Fibroblast of mammary gland (primary cell): ENCODE data around the gene FAM3B.
"Not testable (repeated sequence)": the region's sequence is repeated elsewhere in the genome, so short reads cannot be mapped to it uniquely, and the experiment has no call there.

Source experiments
- DNase-seq: peaks from one replicate; pipeline ENCODE4 v3.0.0-alpha.2; 2010; ENCODE audit warnings: low read depth
- H3K4me3 ChIP-seq: 2 replicates; pipeline ENCODE4 v1.5.1; 2011; ENCODE audit warnings: low read depth, mild to moderate bottlenecking, low read length, moderate library complexity; ENCODE audit not compliant: control insufficient read depth
- TF ChIP-seq, protein P1 (sequence below): conservative IDR thresholded peaks from 2 replicates; pipeline ENCODE4 v1.5.1; 2011; ENCODE audit warnings: low read depth, low read length, inconsistent platforms; ENCODE audit not compliant: control insufficient read depth, insufficient read depth

Gene FAM3B

DNA sequence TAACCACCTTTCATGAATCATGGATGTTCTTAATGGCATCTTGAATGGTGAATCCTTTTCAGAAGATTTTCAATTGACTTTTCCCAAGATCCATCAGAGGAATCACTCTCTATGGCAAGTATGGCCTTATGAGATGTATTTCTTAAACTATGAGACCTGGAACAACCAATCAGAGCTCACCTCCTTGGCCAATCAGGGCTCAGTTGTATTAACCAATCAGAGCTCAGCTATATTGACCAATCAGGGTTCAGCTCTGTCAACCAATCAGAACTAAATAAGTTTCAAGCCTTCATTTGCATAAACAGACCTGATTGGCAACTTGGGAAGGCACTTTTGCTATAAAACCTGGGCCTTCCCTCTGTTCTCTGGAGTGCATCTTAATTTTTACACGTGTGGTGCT, 13.6 kb upstream of the FAM3B start:
- TF ChIP-seq, protein P1, sequence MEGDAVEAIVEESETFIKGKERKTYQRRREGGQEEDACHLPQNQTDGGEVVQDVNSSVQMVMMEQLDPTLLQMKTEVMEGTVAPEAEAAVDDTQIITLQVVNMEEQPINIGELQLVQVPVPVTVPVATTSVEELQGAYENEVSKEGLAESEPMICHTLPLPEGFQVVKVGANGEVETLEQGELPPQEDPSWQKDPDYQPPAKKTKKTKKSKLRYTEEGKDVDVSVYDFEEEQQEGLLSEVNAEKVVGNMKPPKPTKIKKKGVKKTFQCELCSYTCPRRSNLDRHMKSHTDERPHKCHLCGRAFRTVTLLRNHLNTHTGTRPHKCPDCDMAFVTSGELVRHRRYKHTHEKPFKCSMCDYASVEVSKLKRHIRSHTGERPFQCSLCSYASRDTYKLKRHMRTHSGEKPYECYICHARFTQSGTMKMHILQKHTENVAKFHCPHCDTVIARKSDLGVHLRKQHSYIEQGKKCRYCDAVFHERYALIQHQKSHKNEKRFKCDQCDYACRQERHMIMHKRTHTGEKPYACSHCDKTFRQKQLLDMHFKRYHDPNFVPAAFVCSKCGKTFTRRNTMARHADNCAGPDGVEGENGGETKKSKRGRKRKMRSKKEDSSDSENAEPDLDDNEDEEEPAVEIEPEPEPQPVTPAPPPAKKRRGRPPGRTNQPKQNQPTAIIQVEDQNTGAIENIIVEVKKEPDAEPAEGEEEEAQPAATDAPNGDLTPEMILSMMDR = no peak
- DNase-seq = peak; percentile 11
- H3K4me3 ChIP-seq = no peak overlapping the region

DNA sequence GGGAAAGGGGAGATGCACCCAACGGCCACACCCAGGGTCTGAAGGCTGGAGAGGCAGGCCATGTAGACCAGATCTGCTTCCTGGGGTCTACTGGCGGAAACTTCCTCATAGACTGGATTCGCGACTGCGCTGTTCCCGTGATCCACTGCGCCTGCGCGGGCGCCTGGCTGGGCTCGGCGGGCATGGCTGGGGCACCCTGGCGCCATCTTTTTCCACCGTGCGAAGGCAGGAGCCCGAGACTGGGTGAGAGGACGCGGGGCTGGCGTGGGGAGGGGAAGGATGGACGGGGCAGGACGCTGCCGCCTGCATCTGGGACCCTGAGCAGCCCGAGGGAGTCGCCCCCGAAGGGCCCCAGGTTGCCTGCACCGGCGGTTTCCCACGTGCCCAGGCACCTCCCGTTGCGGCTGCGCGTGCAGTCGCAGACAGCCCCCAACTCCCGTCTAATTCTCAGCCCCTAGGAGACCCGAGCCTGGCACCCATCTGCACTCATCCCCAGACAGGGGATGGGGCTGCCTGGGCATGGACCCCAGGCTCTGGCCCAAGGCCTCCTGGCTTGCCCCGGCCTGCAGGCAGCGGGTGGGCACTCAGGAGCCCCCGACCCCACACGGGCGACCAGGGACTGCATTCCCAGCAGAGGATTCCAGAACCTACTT, 12.4 kb upstream of the FAM3B start:
- TF ChIP-seq, protein P1 = no peak
- DNase-seq = no peak

DNA sequence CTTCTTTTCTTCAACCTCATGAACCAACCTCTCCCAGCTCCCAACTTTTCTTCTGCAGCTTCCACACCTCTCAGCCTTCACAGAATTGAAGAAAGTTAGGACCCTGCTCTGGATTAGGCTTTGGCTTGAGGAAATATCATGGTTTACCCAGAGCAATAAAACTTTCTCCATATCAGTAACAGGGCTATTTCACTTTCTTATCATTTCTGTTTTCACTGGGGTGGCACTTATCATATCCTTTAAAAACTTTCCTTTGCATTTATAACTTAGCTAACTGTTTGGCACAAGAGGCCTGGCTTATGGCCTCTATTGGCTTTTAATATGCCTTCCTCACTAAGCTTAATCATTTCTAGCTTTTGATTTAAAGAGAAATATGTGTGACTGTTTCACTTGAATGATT, 9.4 kb upstream of the FAM3B start:
- TF ChIP-seq, protein P1 = no peak
- no peak for DNase-seq
- no peak overlapping the region for H3K4me3 ChIP-seq

More for the DNA sequence above, 12.4 kb upstream of the FAM3B start:
- no peak overlapping the region for H3K4me3 ChIP-seq

DNA sequence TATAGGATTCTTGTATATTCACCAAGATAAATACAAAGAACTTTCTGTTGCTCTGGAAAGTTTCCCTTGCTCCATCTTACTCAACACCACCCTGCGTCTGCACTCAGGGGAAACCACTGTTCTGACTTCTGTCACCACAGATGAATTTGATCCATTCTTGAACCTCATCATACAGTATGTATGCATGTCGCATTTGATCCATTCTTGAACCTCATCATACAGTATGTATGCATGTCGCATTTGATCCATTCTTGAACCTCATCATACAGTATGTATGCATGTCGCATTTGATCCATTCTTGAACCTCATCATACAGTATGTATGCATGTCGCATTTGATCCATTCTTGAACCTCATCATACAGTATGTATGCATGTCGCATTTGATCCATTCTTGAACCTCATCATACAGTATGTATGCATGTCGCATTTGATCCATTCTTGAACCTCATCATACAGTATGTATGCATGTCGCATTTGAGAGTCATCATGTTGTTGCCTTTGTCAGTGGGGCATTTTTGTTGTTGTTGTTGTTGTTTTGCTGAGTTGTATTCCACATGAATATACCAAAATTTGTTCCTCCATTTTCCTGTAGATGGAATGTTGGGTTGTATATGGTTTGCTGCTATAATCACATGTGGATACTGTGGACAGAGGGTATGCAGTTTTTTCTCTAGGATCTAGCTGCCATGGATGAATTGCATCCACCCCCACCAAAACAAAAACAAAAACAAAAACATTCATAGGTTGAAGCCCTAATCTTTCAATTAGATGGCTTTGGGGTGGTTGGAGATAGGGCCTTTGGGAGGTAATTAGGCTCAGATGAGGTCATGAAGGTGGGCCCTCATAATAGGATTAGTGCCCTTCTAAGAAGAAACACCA, 3.1 kb upstream of the FAM3B start:
- H3K4me3 ChIP-seq, DNase-seq: not testable (repeated sequence)

DNA sequence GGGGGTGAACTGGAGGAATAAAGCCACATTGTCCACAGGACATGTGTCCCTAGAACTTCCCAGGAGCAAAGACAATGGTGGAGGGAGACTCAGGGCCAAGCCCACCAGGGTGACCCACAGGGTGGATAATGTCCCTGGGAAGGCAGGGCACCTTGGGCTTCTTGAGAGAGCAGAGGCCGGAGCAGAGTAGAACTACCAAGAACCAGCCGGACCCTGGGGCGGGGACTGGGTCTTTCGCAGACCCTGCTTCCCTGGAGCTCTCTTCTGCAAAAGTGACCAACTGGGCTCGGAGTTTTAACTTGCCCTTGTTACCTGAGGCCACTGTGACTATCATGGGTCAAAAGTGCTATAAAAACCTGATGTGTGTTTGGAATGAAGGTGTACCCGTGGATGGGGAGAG, 875 bp upstream of the FAM3B start:
- TF ChIP-seq, protein P1 = no peak

DNA sequence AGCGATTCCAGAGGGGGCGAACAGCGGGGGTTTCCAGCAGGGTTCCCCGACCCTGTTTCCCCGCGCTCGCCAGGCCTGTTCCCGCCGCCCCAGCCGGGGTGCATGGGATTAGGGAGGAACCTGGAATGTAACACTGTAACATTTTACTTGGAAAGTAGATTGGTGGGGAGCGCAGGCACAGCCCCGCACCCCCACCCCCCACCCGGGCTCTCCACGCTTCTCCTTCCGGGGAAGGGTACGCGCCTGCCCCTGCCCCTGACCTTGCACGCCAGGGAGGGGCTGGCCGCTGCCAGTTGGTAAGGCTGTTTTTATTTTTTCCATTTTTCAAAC, 427 bp downstream of the FAM3B start:
- TF ChIP-seq, protein P1 = no peak
- no peak for DNase-seq
- H3K4me3 ChIP-seq = no peak overlapping the region

More for the DNA sequence above, 875 bp upstream of the FAM3B start:
- no peak for DNase-seq
- H3K4me3 ChIP-seq = no peak overlapping the region

DNA sequence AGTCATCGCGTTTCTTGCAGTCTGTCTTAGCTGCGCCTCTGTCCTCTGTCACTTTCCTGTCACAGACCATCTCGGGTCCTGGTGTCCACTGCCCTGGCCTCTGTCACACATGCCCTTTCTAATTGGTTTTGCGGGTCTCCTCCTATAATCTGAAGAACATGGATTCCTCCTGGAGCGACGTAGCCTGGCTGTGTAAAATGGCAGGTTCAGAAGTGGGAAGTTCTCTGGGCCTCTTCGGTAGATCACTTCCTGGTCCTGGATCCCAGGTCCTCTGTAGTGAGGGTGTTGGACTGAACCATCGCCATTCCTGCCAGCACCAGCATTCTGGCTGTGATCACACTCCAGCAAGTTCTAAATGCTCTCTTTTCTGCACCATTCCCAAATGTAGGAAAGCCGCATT, 857 bp downstream of the FAM3B start:
- TF ChIP-seq, protein P1 = no peak
- DNase-seq = no peak
- H3K4me3 ChIP-seq = no peak overlapping the region
